Suprapubic skin (tissue), 4 donors: ENCODE results near the gene BTRC. TPM values are rescaled to one million over a fixed set of nuclear protein-coding genes. Genes with fewer than 3 reads are reported as not detected.

Experiments
- DNase-seq, 2 donors: peaks; one replicate each; pipeline ENCODE4 v3.0.0-alpha.2; 2019; ENCODE audit warnings: low spot score in 2 of 2
- H3K27ac ChIP-seq: fragments of 200-600 bp; sonication (generic); one replicate; pipeline ENCODE4 v1.5.1; 2019
- H3K27me3 ChIP-seq: fragments of 200-600 bp; sonication (generic); one replicate; pipeline ENCODE4 v1.5.1; 2019
- H3K36me3 ChIP-seq: fragments of 200-600 bp; sonication (generic); one replicate; pipeline ENCODE4 v1.5.1; 2019
- H3K4me1 ChIP-seq: fragments of 200-600 bp; sonication (generic); one replicate; pipeline ENCODE4 v1.5.1; 2019
- H3K4me3 ChIP-seq: fragments of 200-600 bp; sonication (generic); one replicate; pipeline ENCODE4 v1.5.1; 2019; ENCODE audit warnings: mild to moderate bottlenecking
- H3K9me3 ChIP-seq: fragments of 200-600 bp; sonication (generic); one replicate; pipeline ENCODE4 v1.5.1; 2019
- EP300 ChIP-seq: sonication (generic); formaldehyde crosslinking; IDR thresholded peaks from one replicate; pipeline ENCODE4 v1.6.1; 2017; ENCODE audit warnings: antibody characterized with exemption
- POLR2A ChIP-seq, 2 donors: fragments of 450-650 bp; IDR thresholded peaks; one replicate each; pipeline ENCODE4 v1.6.1; 2017; ENCODE audit warnings: antibody characterized with exemption in 2 of 2, mild to moderate bottlenecking in 2 of 2, moderate library complexity in 2 of 2
- POLR2AphosphoS5 ChIP-seq, 3 donors: sonication (generic); formaldehyde crosslinking; IDR thresholded peaks; one replicate each; pipeline ENCODE4 v1.6.1; 2017; ENCODE audit warnings: antibody characterized with exemption in 3 of 3
- WGBS: methylation state at CpG from one replicate; pipeline ENCODE4 v1.1.5; 2018; 5-methylcytosine and 5-hydroxymethylcytosine counted together
- total RNA-seq, 4 donors: library from RNA; depleted of rRNA; stranded (reverse); fragments of >200 nt; gene quantifications; one replicate each; pipeline ENCODE4 v1.1.0, GENCODE V29; 2016
- TF ChIP-seq, protein P1 (sequence below), 2 donors: fragments of 200-600 bp in 1 of 2; fragments of 450-650 bp in 1 of 2; sonication (generic) in 1 of 2; IDR thresholded peaks; one replicate each; pipeline ENCODE4 v1.5.1; 2016 to 2019; ENCODE audit warnings: antibody characterized with exemption in 2 of 2, mild to moderate bottlenecking in 1 of 2, moderate library complexity in 1 of 2

Gene BTRC
- total RNA-seq, 4 donors from 2014 or later: 17.4 to 20.6 (median 18.5) TPM

DNA sequence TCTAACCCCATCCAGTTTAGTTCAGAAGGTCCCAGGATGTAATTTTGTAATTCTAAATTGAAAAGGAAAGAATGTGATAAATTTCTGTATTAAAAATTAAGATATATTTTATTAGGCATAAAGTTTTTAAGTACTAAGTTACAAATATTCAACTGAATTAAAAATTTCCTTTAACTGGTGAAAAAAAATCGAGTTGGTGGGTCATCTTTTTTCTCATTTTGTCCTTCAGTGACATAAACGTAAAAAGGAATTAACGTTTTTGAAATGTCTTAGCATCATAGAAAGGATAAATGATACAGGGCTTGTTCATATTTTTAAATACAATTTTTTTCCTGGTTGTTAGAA lies 88.5 kb downstream of the BTRC start:
- TF ChIP-seq, protein P1, sequence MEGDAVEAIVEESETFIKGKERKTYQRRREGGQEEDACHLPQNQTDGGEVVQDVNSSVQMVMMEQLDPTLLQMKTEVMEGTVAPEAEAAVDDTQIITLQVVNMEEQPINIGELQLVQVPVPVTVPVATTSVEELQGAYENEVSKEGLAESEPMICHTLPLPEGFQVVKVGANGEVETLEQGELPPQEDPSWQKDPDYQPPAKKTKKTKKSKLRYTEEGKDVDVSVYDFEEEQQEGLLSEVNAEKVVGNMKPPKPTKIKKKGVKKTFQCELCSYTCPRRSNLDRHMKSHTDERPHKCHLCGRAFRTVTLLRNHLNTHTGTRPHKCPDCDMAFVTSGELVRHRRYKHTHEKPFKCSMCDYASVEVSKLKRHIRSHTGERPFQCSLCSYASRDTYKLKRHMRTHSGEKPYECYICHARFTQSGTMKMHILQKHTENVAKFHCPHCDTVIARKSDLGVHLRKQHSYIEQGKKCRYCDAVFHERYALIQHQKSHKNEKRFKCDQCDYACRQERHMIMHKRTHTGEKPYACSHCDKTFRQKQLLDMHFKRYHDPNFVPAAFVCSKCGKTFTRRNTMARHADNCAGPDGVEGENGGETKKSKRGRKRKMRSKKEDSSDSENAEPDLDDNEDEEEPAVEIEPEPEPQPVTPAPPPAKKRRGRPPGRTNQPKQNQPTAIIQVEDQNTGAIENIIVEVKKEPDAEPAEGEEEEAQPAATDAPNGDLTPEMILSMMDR (IDR thresholded peaks at IDR 0.05): no peak
- no peak for TF ChIP-seq EP300
- no peak for TF ChIP-seq POLR2AphosphoS5 (IDR thresholded peaks at IDR 0.05)
- TF ChIP-seq POLR2A (IDR thresholded peaks at IDR 0.05): no peak
- no peaks in the 10 kb centered on the region for H3K9me3 ChIP-seq
- H3K4me1 ChIP-seq: peaks cover 3% of the 10 kb centered on the region
- 78% methylated on average over 3 of the region's 3 CpGs for WGBS
- H3K36me3 ChIP-seq: no peaks in the 10 kb centered on the region
- H3K4me3 ChIP-seq: no peak overlapping the region
- H3K27me3 ChIP-seq: no peaks in the 10 kb centered on the region
- DNase-seq: no peak
- H3K27ac ChIP-seq: no peak overlapping the region

DNA sequence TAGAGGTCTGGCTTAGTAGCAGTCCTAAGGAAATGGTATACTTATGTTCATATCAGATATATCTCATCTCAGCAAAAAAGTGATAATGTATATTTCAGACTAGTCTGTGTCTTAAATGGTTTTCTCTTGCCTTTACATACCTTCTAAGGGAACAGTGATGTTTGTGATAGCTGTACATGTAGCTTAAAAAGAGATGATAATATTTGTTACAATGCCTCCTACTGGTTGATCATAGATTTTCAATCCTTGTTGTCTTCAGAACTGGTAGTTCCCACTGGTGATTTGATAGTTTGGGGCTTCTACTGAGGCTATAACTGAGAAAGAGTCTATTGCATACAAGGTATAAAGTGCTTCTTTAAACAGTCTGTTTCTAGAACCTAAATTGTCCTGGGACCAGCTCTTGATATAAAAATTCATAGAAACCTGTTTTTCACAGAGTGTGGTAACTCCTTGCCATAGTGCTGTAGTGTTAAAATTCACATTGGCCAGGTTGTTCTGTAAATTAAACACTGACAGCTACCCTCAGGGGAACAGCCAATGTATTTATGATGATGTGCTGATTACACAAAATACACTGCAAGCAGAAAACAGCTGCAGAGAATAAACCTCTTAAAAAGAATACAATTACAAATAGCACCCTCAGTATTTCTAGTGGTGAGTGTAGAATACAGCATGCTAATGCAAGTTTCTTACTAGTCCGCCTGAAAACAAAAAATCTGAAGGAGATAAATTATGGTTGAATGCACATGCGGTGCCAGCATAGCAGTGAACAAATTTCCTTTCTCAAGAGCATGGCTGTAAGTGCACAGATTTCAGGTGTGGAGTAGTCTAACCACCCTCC lies 90.3 kb downstream of the BTRC start:
- no peaks in the 10 kb centered on the region for H3K9me3 ChIP-seq
- H3K4me3 ChIP-seq: no peak overlapping the region
- TF ChIP-seq POLR2AphosphoS5 (IDR thresholded peaks at IDR 0.05) (no peak), EP300 (no peak), POLR2A (IDR thresholded peaks at IDR 0.05) (no peak)
- TF ChIP-seq, protein P1 (IDR thresholded peaks at IDR 0.05): no peak
- no peak overlapping the region for H3K27ac ChIP-seq
- no peak for DNase-seq
- H3K27me3 ChIP-seq: no peaks in the 10 kb centered on the region
- WGBS: 90% methylated on average over 2 of the region's 2 CpGs
- no peaks in the 10 kb centered on the region for H3K36me3 ChIP-seq
- peaks cover 3% of the 10 kb centered on the region for H3K4me1 ChIP-seq

DNA sequence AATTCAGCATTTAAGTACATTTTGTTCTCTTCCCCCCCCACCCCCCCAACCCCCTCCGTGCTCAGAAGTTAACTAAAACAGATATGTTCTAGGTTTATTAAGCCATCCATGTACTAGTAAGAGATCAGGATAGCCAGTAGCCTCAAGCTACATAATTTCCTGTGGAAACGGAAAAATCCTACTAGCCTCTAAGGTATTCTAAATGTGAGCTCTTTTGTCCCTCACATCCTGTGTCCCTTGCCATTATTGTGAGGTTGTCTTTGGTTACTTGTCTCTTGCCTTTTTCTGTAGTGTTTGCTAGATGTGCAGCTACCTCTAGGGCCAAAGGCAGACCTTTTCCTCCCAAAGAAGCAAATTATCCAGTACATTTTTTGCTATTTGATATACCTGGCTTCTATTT lies 92.1 kb downstream of the BTRC start:
- no peak for DNase-seq
- no peaks in the 10 kb centered on the region for H3K9me3 ChIP-seq
- no peak overlapping the region for H3K27ac ChIP-seq
- WGBS: 65% methylated on average over 2 of the region's 2 CpGs
- no peaks in the 10 kb centered on the region for H3K36me3 ChIP-seq
- H3K4me1 ChIP-seq: peaks cover 3% of the 10 kb centered on the region
- TF ChIP-seq POLR2A (IDR thresholded peaks at IDR 0.05) (no peak), POLR2AphosphoS5 (IDR thresholded peaks at IDR 0.05) (no peak)
- TF ChIP-seq, protein P1 (IDR thresholded peaks at IDR 0.05): no peak
- H3K27me3 ChIP-seq: no peaks in the 10 kb centered on the region
- H3K4me3 ChIP-seq: no peak overlapping the region

DNA sequence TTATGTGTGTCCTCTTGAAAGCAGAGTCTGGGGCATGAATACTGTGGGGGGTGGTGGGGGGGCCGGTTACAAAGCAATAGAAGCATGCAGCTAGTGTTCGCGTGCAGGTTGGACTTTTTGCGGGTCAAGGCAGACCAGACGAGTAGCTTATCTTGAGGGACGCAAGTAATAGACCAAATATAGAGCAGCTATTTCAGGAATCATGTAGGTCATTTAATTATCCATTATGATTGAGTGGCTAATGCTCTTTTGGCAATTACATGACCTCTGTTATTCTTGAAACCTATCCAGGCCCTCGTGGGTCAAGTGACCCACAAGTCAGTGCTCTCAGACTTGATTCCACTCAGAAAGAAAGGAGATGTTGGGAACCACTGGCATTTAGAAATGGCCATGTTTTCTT lies 93.0 kb downstream of the BTRC start:
- no peaks in the 10 kb centered on the region for H3K36me3 ChIP-seq
- H3K27ac ChIP-seq: no peak overlapping the region
- H3K27me3 ChIP-seq: no peaks in the 10 kb centered on the region
- H3K9me3 ChIP-seq: no peaks in the 10 kb centered on the region
- no peak for DNase-seq
- H3K4me1 ChIP-seq: peaks cover 1% of the 10 kb centered on the region
- WGBS: 82% methylated on average over 7 of the region's 7 CpGs
- H3K4me3 ChIP-seq: no peak overlapping the region
- no peak for TF ChIP-seq EP300

DNA sequence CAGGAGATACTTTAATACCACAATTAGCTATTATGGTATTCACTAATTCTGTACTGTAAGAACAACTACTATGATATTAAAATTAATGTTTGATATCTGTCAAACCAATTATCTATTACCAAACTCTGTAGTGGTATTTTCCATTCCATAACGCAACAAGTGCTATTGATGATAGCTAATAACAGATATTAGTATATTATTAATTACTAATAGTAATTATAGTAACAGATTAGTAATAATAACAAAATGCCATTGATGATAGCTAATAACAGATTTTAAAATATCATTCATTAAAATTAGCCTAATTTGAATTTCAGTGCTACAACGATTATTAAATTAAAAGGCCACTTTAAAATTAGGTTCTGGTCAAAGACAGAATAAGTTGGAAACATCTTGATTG lies 93.5 kb downstream of the BTRC start:
- TF ChIP-seq EP300 (no peak), POLR2A (IDR thresholded peaks at IDR 0.05) (no peak), POLR2AphosphoS5 (IDR thresholded peaks at IDR 0.05) (no peak)
- TF ChIP-seq, protein P1 (IDR thresholded peaks at IDR 0.05): no peak
- H3K27ac ChIP-seq: no peak overlapping the region

More for the DNA sequence above, 93.5 kb downstream of the BTRC start:
- H3K4me3 ChIP-seq: no peak overlapping the region
- no peaks in the 10 kb centered on the region for H3K27me3 ChIP-seq
- no peak for DNase-seq
- H3K4me1 ChIP-seq: no peaks in the 10 kb centered on the region
- H3K9me3 ChIP-seq: no peaks in the 10 kb centered on the region
- 97% methylated on average over 2 of the region's 2 CpGs for WGBS
- no peaks in the 10 kb centered on the region for H3K36me3 ChIP-seq
